Activated CD4-positive, alpha-beta T cell treated with anti-CD3 and anti-CD28 coated beads for 24 hours (primary cell): ENCODE results near the gene TTLL5.

Source experiments
- DNase-seq, 2 donors: peaks; one replicate each; pipeline ENCODE4 v3.0.0-alpha.2; 2020; ENCODE audit warnings: low read depth in 2 of 2

The TTLL5 gene, protein sequence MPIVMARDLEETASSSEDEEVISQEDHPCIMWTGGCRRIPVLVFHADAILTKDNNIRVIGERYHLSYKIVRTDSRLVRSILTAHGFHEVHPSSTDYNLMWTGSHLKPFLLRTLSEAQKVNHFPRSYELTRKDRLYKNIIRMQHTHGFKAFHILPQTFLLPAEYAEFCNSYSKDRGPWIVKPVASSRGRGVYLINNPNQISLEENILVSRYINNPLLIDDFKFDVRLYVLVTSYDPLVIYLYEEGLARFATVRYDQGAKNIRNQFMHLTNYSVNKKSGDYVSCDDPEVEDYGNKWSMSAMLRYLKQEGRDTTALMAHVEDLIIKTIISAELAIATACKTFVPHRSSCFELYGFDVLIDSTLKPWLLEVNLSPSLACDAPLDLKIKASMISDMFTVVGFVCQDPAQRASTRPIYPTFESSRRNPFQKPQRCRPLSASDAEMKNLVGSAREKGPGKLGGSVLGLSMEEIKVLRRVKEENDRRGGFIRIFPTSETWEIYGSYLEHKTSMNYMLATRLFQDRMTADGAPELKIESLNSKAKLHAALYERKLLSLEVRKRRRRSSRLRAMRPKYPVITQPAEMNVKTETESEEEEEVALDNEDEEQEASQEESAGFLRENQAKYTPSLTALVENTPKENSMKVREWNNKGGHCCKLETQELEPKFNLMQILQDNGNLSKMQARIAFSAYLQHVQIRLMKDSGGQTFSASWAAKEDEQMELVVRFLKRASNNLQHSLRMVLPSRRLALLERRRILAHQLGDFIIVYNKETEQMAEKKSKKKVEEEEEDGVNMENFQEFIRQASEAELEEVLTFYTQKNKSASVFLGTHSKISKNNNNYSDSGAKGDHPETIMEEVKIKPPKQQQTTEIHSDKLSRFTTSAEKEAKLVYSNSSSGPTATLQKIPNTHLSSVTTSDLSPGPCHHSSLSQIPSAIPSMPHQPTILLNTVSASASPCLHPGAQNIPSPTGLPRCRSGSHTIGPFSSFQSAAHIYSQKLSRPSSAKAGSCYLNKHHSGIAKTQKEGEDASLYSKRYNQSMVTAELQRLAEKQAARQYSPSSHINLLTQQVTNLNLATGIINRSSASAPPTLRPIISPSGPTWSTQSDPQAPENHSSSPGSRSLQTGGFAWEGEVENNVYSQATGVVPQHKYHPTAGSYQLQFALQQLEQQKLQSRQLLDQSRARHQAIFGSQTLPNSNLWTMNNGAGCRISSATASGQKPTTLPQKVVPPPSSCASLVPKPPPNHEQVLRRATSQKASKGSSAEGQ (N-terminal part only)

GRCh38 chr14:75660630-75661498 lies at the start of gene TTLL5, which contains the start of gene ERG28:
TTLL5 (plus strand) TSS chr14:75661246; CDS start chr14:75663150, 1,904 bp downstream.
ERG28 (minus strand) TSS chr14:75660876; CDS start chr14:75657502, 3,374 bp downstream.
- DNase-seq, result peak; percentile 92

GRCh38 chr14:75612157-75612556 lies 48.9 kb upstream of the TTLL5 start:
- no peak for DNase-seq

- no peak for DNase-seq
These were observed 46.9 kb upstream of the TTLL5 start for GRCh38 chr14:75614179-75614578.

DNA sequence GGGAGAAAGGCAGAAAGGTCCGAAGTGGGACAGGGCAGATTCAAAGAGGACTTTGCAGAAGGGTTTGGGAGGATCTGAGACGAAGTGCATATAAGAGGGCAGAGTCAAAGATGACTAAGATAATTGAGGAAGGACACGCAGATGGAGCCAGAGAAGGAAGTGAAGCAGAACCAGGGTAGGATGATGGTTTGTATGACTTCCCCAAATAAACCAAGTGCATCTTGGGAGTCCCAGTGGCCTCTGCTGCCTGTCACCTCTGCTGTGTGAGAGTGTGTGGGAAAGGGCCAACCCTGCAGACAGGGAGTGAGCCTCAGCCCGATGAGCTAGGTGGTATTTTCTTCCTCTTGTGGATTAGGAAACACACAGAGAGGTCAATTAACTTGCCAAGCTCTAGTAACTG lies 45.8 kb upstream of the TTLL5 start:
- no peak for DNase-seq

DNA sequence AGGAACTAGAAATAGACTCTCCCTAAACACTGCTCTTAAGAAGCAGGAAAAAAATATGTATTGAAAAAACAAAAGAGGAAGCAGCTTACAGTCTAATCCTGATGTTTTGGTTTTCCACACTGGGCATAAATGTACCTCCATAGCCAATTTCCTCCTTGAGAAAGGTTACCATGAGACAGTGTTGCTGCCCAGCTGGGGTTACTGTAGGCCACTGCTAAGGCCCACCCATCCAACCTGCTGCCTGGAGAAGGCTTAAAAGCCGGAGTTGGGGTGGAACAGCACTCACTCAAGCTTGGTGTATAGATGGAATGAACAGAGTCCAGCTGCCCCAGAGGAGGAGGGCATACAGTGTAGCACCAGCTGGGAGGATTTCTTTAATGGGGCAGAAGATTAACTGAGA lies 41.5 kb upstream of the TTLL5 start:
- DNase-seq, result no peak

DNA sequence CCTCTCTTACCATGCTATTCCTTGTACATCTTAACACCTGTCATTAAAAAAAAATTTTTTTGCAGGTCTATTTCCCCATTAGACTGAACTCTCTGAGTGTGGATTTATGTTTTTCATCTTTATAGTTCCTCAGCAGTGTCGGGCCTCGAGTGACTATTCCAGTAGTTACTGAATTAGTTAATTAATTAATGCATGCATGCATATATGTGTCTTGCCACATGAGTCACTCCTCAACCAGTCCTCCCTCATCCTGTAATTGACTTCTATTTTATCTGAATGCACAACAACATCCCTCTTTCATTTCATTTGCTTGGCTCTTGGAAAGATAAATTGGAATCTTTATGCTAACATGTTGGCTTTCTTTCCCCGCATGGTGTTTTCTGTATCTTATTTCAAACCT lies 36.0 kb upstream of the TTLL5 start:
- no peak for DNase-seq

- DNase-seq, result no peak
These were observed 34.6 kb upstream of the TTLL5 start for GRCh38 chr14:75626396-75626795.

GRCh38 chr14:75626863-75627262 lies 34.2 kb upstream of the TTLL5 start:
- no peak for DNase-seq

GRCh38 chr14:75627406-75627805 lies 33.6 kb upstream of the TTLL5 start:
- DNase-seq, result no peak

DNA sequence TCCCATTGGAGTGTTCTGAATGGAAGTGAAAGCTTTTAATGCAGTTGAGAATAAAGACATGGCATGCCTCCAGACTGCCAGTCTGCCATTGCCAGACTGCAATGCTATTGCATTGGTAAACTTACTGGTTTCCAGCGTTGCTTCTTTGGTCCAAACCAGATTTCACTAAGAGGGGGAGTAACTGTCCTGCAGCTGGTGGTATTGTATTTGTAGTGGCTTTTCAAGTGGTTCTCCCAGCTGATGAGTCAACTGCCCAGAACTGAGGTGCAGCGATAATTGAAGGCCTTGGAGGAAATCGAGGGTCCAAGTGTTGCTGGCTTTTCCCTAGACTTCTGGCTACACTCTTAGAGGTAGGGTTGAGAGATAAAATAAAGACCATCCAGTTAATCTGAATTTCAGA lies 32.2 kb upstream of the TTLL5 start:
- DNase-seq, result no peak

DNA sequence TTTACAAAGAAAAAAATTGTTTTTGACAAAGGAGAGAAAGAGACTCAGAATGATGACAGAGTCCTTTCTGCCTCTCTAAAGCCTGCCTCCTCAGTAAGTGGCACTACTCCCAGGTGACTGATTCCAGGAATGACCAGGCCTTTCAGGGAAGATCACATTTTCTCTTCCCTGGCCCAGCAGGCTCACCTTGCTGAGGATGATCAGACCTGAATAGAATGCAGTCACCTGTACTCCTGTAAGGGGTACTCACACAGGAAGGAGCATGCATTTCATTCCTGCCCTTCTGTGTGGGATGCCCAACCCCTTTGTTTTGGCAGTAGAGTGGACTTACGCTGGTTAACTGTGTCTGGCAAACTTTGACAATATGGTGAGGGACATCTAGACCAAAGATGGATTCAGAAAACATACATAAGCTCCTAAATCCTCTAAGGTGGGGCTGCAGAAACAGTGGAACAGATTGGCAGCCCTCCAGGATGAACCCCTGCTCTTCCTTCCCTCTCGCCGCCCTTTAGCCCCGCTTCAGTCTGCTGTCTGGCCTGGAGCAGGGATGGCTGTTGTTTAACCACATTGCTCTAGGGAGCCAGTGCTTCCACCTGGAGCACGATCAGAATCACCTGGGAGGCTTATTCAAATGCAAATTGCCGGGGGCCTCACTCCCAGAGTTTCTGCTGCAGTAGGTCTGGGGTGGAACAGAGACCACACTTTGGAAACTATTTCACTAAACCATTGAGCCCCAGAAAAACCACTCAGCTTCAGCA lies 30.2 kb upstream of the TTLL5 start:
- no peak for DNase-seq

- no peak for DNase-seq
These were observed 29.6 kb upstream of the TTLL5 start for GRCh38 chr14:75631453-75631831.

- DNase-seq, result no peak
These were observed 26.2 kb upstream of the TTLL5 start for GRCh38 chr14:75634848-75635247.

- no peak for DNase-seq
These were observed 24.9 kb upstream of the TTLL5 start for GRCh38 chr14:75636100-75636692.

DNA sequence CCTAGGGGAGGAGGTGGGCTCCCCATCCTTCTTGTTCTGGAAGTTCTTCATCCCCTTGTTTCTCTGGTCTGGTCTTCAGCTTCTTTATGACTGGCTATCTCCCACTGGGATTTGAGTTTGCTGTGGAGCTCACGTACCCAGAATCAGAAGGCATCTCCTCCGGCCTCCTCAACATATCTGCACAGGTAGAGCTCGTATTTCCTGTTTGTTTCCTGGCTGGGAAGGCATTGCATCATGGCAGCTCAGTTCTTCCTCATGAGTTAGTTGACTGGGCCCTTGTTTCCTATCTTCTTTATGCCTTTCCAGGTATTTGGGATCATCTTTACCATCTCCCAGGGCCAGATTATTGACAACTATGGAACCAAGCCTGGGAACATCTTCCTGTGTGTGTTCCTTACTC lies 20.2 kb upstream of the TTLL5 start:
- no peak for DNase-seq

DNA sequence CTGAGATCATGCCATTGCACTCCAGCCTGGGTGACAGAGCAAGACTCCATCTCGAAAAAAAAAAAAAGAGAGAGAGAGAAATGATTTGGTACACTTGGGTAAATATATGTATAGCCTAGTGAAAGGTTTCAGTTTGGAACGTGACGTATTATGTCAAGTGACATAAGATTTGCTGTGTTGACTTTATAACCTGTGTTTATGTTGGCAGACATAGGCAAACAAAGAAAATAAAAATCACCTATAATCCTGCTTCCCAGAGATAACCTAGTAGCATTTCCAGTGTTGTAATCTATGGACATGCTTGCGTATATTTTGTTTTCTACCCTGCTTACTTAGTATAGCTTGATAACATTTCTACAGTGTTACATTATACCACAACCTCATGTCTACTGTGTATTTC lies 17.1 kb upstream of the TTLL5 start:
- DNase-seq, result no peak

- no peak for DNase-seq
These were observed 16.0 kb upstream of the TTLL5 start for GRCh38 chr14:75645056-75645455.

GRCh38 chr14:75646762-75647161 lies 14.3 kb upstream of the TTLL5 start:
- DNase-seq, result no peak

GRCh38 chr14:75647640-75648039 lies 13.4 kb upstream of the TTLL5 start:
- DNase-seq, result no peak
